ENCODE measurements around the gene URGCP. TPM values are rescaled to one million over a fixed set of nuclear protein-coding genes. Genes with fewer than 3 reads are reported as not detected.

Gene URGCP
- total RNA-seq (ENCODE audit: unreplicated experiment), result 13.0 TPM
- long read RNA-seq, full-length matches to known transcripts, result 4 of 6 reads
- long read RNA-seq, partial matches to known transcripts, result 0 of 6 reads
- long read RNA-seq, other reads (novel, unspliced or antisense), result 2 of 6 reads

GRCh38 chr7:43906331-43907010 lies at the start of gene URGCP:
URGCP (minus strand) TSS chr7:43906596; CDS start chr7:43906575, 21 bp downstream.
- H3K36me3 Mint-ChIP-seq (ENCODE audit: low read depth, unreplicated experiment), result peaks cover 3% of the 10 kb centered on the region

GRCh38 chr7:43956027-43956426 lies 49.6 kb upstream of the URGCP start:
- H3K27ac Mint-ChIP-seq (ENCODE audit: unreplicated experiment), result no peak overlapping the region
- no peak overlapping the region for H3K4me3 Mint-ChIP-seq (ENCODE audit: unreplicated experiment)
- H3K27me3 Mint-ChIP-seq (ENCODE audit: unreplicated experiment), result peaks cover 2% of the 10 kb centered on the region
- peaks cover 20% of the 10 kb centered on the region for H3K4me1 Mint-ChIP-seq (ENCODE audit: unreplicated experiment)
- H3K9me3 Mint-ChIP-seq (ENCODE audit: unreplicated experiment), result no peaks in the 10 kb centered on the region
- no peak for TF ChIP-seq CTCF (IDR thresholded peaks at IDR 0.05; ENCODE audit: unreplicated experiment)
- DNase-seq (ENCODE audit: low spot score), result no peak
- peaks cover 20% of the 10 kb centered on the region for H3K36me3 Mint-ChIP-seq (ENCODE audit: low read depth, unreplicated experiment)

More at GRCh38 chr7:43906331-43907010, at the start of gene URGCP:
- Mint-ChIP-seq H3K4me1 (ENCODE audit: unreplicated experiment) (peaks cover 3% of the 10 kb centered on the region), H3K27ac (ENCODE audit: unreplicated experiment) (peak within 1 kb of the TSS; percentile 86), H3K9me3 (ENCODE audit: unreplicated experiment) (no peaks in the 10 kb centered on the region), H3K27me3 (ENCODE audit: unreplicated experiment) (peaks cover 4% of the 10 kb centered on the region), H3K4me3 (ENCODE audit: unreplicated experiment) (peak within 1 kb of the TSS; percentile 98)
- no peak for TF ChIP-seq CTCF (IDR thresholded peaks at IDR 0.05; ENCODE audit: unreplicated experiment)
- peak; percentile 57 for DNase-seq (ENCODE audit: low spot score)

- Mint-ChIP-seq H3K36me3 (ENCODE audit: low read depth, unreplicated experiment) (peaks cover 15% of the 10 kb centered on the region), H3K27me3 (ENCODE audit: unreplicated experiment) (peaks cover 2% of the 10 kb centered on the region), H3K9me3 (ENCODE audit: unreplicated experiment) (no peaks in the 10 kb centered on the region), H3K27ac (ENCODE audit: unreplicated experiment) (no peak overlapping the region), H3K4me1 (ENCODE audit: unreplicated experiment) (peaks cover 20% of the 10 kb centered on the region), H3K4me3 (ENCODE audit: unreplicated experiment) (no peak overlapping the region)
- DNase-seq (ENCODE audit: low spot score), result peak; percentile 20
- no peak for TF ChIP-seq CTCF (IDR thresholded peaks at IDR 0.05; ENCODE audit: unreplicated experiment)
Observed at GRCh38 chr7:43954524-43955228, 48.3 kb upstream of the URGCP start.

GRCh38 chr7:43953071-43953470 lies 46.7 kb upstream of the URGCP start:
- Mint-ChIP-seq H3K36me3 (ENCODE audit: low read depth, unreplicated experiment) (peaks cover 15% of the 10 kb centered on the region), H3K4me1 (ENCODE audit: unreplicated experiment) (peaks cover 20% of the 10 kb centered on the region), H3K4me3 (ENCODE audit: unreplicated experiment) (no peak overlapping the region), H3K27ac (ENCODE audit: unreplicated experiment) (no peak overlapping the region), H3K27me3 (ENCODE audit: unreplicated experiment) (peaks cover 4% of the 10 kb centered on the region), H3K9me3 (ENCODE audit: unreplicated experiment) (no peaks in the 10 kb centered on the region)
- DNase-seq (ENCODE audit: low spot score), result no peak
- no peak for TF ChIP-seq CTCF (IDR thresholded peaks at IDR 0.05; ENCODE audit: unreplicated experiment)

- peaks cover 15% of the 10 kb centered on the region for H3K36me3 Mint-ChIP-seq (ENCODE audit: low read depth, unreplicated experiment)
- no peak overlapping the region for H3K4me3 Mint-ChIP-seq (ENCODE audit: unreplicated experiment)
- H3K27me3 Mint-ChIP-seq (ENCODE audit: unreplicated experiment), result peaks cover 4% of the 10 kb centered on the region
- no peak for DNase-seq (ENCODE audit: low spot score)
- peaks cover 20% of the 10 kb centered on the region for H3K4me1 Mint-ChIP-seq (ENCODE audit: unreplicated experiment)
- TF ChIP-seq CTCF (IDR thresholded peaks at IDR 0.05; ENCODE audit: unreplicated experiment), result no peak
- no peaks in the 10 kb centered on the region for H3K9me3 Mint-ChIP-seq (ENCODE audit: unreplicated experiment)
- H3K27ac Mint-ChIP-seq (ENCODE audit: unreplicated experiment), result no peak overlapping the region
Observed at GRCh38 chr7:43952028-43952427, 45.6 kb upstream of the URGCP start.
